Frontal cortex (tissue), 4 donors: ENCODE results near the gene LCE1A. TPM values are rescaled to one million over a fixed set of nuclear protein-coding genes. Genes with fewer than 3 reads are reported as not detected.

ENCODE experiments used
- DNase-seq, 2 donors: peaks; one replicate each; pipeline ENCODE4 v3.0.0; 2012; ENCODE audit warnings: low spot score in 2 of 2
- FAIRE-seq: peaks from 2 replicates; lab custom pipeline; 2012; peaks lifted over from hg19 to GRCh38; lab: Jason Lieb, UNC
- total RNA-seq: library from RNA; depleted of rRNA; stranded (reverse); fragments of >200 nt; gene quantifications from one replicate; pipeline ENCODE4 v1.2.3, GENCODE V29; 2014
- donor health status: control.
- donor health status: control.
- donor health status: control.

Gene LCE1A, protein sequence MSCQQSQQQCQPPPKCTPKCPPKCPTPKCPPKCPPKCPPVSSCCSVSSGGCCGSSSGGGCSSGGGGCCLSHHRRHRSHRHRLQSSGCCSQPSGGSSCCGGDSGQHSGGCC
- not detected for total RNA-seq

- FAIRE-seq = no peak
- no peak for DNase-seq
Measured at GRCh38 chr1:152827173-152827572, at the start of gene LCE1A. Gene LCE1A, plus strand, starts transcription at chr1:152827473. Its CDS starts 0 bp downstream, at chr1:152827473.

- no peak for FAIRE-seq
- DNase-seq = no peak
Measured at GRCh38 chr1:152777510-152778137, 49.6 kb upstream of the LCE1A start.

DNA sequence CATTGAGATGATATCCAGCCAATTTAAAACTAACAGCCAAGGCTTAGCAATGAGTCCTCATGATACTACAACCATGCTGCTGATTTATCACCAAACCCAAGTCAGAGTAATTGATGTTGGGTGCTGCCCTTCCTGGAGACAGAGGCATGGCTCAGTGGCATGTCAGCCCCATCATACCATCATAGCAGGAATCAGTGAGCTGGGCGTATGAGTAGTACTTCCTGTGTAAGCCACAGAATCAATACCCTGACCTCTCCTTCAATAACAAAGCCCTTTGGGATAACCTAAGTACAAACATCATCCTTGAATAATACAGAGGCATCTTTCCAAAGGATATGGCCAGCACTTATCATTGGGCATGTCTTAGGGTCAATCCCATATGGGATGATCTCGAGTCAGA is 44.2 kb upstream of the LCE1A start:
- DNase-seq = no peak
- FAIRE-seq = no peak

- no peak for DNase-seq
- FAIRE-seq = no peak
Measured at GRCh38 chr1:152786077-152786476, 41.2 kb upstream of the LCE1A start, which contains the start of gene LCE1E. Gene LCE1E, plus strand, starts transcription at chr1:152786257. Its CDS starts 1,043 bp downstream, at chr1:152787300.

DNA sequence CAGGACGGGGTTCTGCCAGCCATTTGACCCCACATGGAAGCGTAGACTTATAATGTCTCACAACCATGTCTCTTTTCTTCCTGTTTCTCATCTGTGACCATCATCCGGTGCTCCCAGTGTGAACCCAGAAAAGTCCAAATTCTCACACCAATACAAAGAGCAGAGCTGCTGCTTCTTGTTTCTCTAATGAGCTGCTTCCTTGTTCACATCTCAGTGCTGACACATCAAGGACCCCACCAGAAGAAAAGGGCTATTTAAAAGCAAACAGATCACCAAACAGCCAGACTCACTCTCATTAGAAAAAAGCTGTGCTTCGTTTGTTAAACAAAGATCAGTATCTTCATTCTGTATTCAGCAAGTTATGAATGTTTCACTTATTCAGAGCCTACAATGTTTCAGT is 31.6 kb upstream of the LCE1A start:
- FAIRE-seq (no peak), DNase-seq (no peak)

DNA sequence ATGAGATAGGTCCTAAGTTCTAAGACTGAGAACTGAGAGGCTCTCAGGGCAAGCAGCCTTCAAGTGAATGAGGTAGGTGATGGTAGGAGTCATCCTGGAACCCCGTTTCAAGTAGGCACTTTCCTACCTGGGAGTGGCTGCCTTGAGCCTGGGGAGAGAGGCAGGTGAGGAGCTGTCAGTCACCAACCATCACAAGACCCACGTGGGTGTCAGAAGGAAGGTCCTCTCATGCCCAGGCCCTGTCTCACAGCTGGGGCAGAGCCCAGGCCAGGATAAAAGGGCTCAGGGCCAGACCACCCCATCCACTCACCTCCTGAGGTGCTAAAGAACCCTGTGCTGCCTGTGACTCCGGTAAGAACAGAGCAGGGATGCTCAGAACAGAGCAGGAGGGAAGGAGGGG is 30.9 kb upstream of the LCE1A start, which contains the start of gene LCE1D:
Gene LCE1D (plus strand): TSS at position 301 of the 400 bp plus-strand sequence. CDS start 1,074 bp downstream, outside the sequence.
- DNase-seq (no peak), FAIRE-seq (no peak)

DNA sequence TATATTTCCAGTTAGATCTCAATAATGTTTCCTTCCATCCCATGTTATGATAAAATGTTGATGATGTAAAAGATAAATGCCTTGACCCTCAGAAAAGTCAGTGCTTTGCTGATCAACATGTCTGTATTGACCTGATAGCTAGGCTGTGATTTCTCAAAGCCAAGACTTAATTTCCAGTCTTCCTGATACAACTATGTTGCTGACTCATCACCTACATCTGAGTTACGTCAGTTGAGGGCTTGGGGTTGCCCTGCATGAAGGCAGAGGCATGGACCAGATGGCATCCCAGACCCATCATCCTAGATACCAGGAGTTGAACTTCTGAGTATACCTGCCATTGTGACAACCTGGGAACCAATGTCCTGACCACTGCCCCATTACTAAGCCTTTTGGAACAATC is 25.9 kb upstream of the LCE1A start:
- FAIRE-seq (no peak), DNase-seq (no peak)

GRCh38 chr1:152806576-152806975 is 20.7 kb upstream of the LCE1A start, which contains the start of gene LCE1C:
Gene LCE1C, minus strand, starts transcription at chr1:152806651. Its CDS starts 1,173 bp downstream, at chr1:152805478.
- DNase-seq (no peak), FAIRE-seq (no peak)

DNA sequence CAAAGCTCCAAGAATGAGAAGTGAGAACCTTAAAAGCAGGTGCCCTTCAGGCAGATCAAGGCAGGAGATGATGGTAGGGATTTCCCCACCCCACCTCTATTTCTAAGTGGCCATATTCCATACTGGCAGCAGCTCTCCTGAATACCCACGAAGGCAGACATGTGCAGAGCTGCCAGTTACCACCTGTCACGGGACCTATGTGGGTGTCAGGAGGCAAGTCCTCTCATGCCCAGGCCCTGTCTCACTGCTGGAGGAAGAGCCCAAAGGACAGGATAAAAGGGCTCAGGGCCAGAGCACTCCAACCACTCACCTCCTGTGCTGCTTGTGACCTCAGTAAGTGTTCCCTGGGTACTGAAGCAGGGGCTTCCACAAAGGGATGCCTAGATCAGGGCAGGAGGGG is 16.2 kb upstream of the LCE1A start:
- DNase-seq (no peak), FAIRE-seq (no peak)

DNA sequence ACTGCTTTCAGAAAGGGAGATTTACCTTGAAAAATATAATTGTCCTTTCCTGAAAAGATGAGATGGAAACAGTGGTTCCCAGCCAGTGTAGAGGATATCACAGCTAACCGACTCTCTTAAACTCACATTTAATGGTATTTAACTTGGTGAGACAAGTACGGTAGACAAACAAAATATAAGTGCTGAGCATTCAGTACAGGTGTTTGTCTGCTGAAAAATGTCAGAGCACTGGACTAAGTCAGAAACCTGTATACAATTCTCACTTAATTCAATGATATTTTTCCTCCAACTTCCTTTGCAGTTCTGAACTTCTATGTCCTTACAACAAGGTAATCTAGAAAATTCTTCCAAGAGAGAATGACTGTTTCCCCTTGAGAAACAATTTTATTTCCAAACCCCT is 15.6 kb upstream of the LCE1A start, which contains the start of gene LCE1B:
Gene LCE1B (plus strand): TSS at position 301 of the 400 bp plus-strand sequence. CDS start 476 bp downstream, outside the sequence.
- no peak for FAIRE-seq

GRCh38 chr1:152817309-152817708 is 10.0 kb upstream of the LCE1A start:
- FAIRE-seq (no peak), DNase-seq (no peak)

More for the DNA sequence above, 15.6 kb upstream of the LCE1A start, which contains the start of gene LCE1B:
- DNase-seq = no peak

DNA sequence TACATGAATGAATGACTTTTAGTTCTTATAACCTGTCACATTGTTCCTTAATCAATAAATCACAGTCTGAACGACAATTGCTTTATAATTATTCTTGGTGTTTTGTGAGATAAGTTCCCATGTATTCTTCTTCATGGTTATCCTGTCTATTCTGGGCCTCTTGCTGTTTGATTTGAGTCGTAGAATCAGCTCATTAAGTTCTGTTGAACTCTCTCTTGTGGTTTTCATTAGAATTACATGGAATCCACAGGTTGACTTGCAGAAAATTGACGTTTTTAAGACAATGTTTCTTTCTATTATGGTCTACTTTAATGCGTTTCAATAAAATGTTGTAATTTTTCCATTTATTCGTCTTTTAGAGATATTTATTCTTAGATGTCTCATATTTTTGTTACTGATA is 4.0 kb upstream of the LCE1A start:
- DNase-seq = no peak
- no peak for FAIRE-seq

GRCh38 chr1:152824964-152825363 is 2.3 kb upstream of the LCE1A start:
- DNase-seq = no peak
- FAIRE-seq = no peak

GRCh38 chr1:152836870-152837269 is 9.6 kb downstream of the LCE1A start:
- FAIRE-seq = no peak
- DNase-seq = no peak

GRCh38 chr1:152842556-152842955 is 15.3 kb downstream of the LCE1A start, which contains the start of gene LCE6A:
Gene LCE6A, plus strand, starts transcription at chr1:152842856. Its CDS starts 665 bp downstream, at chr1:152843521.
- FAIRE-seq (no peak), DNase-seq (no peak)

DNA sequence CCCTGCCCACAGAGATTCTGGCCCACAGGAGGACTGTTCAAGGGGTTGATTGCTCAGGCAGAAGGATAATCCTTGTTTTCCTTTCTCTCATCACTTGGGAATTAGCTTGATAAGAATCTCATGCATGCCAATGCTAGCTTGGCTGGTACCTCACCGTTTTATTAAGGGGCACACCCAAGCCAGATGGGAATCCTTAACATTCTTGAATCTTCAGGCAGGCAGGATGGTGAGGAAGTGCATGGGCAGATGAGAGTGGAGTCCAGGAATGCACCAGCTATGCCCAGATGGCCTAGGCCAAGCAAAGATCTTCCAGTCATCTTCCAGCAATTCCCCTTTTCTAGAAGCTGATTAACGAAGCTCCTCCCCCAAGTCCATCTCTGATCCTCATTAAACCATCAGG is 28.4 kb downstream of the LCE1A start:
- no peak for DNase-seq
- FAIRE-seq = no peak

GRCh38 chr1:152858062-152858461 is 30.8 kb downstream of the LCE1A start:
- DNase-seq (no peak), FAIRE-seq (no peak)

- no peak for DNase-seq
- FAIRE-seq = no peak
Measured at GRCh38 chr1:152859696-152860095, 32.4 kb downstream of the LCE1A start, which contains the start of gene LCE7A. Gene LCE7A, plus strand, starts transcription at chr1:152859996. Its CDS starts 702 bp downstream, at chr1:152860698.

DNA sequence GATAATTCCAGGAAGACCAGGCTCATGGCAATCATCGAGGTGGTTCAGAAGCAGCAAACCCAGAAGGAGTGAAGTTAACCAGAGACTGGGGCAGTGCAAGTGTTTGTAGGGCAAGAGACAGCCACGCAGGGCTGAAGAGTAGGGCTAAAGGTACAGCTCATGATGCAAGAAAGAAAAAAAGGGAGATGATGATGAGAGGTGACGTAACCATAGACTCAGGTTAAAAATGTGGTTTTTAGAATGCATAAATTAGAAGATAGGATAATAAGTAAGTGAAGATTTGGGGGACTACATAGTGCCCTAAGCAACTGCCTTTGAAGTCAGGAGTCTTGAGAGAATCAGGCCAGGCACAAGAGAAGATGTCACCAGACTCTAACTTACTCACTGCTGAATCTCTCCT is 32.9 kb downstream of the LCE1A start:
- FAIRE-seq = no peak

GRCh38 chr1:152861374-152861773 is 34.1 kb downstream of the LCE1A start:
- FAIRE-seq (no peak), DNase-seq (no peak)

More for the DNA sequence above, 32.9 kb downstream of the LCE1A start:
- no peak for DNase-seq

- DNase-seq = no peak
- no peak for FAIRE-seq
Measured at GRCh38 chr1:152864443-152864842, 37.2 kb downstream of the LCE1A start.
